DND-41 (cell line): Measurements from ENCODE around the gene SFMBT2.

Source experiments
- CTCF ChIP-seq: IDR thresholded peaks from 2 replicates; pipeline ENCODE4 v1.5.1; 2012; ENCODE audit warnings: borderline replicate concordance, low read length, moderate library complexity, mild to moderate bottlenecking; ENCODE audit not compliant: poor library complexity, severe bottlenecking; ENCODE audit errors: extremely low read depth
- EZH2 ChIP-seq: IDR thresholded peaks from 3 replicates; pipeline ENCODE4 v1.6.1; 2012; ENCODE audit warnings: borderline replicate concordance, low read depth, mild to moderate bottlenecking, moderate library complexity, low read length, inconsistent platforms; ENCODE audit not compliant: severe bottlenecking

GRCh38 chr10:7339510-7339909, 71.3 kb downstream of the SFMBT2 start:
- TF ChIP-seq CTCF (no peak), EZH2 (no peak)
